Activated naive CD8-positive, alpha-beta T cell (primary cell): ENCODE data around the gene ZNF563.

Experiments
- H3K27ac Mint-ChIP-seq: one replicate; pipeline ENCODE4 v1.8.0; 2021; ENCODE audit warnings: mixed read lengths
- H3K27me3 Mint-ChIP-seq: one replicate; pipeline ENCODE4 v1.8.0; 2021; ENCODE audit warnings: mixed read lengths
- H3K36me3 Mint-ChIP-seq: one replicate; pipeline ENCODE4 v1.8.0; 2021; ENCODE audit warnings: mixed read lengths
- H3K4me1 Mint-ChIP-seq: one replicate; pipeline ENCODE4 v1.8.0; 2021; ENCODE audit warnings: low read depth, mixed read lengths
- H3K4me3 Mint-ChIP-seq: one replicate; pipeline ENCODE4 v1.8.0; 2021; ENCODE audit warnings: mild to moderate bottlenecking, mixed read lengths
- H3K9me3 Mint-ChIP-seq: one replicate; pipeline ENCODE4 v1.8.0; 2021; ENCODE audit warnings: low read depth, mixed read lengths

The ZNF563 gene

GRCh38 chr19:12272386-12272785 lies 61.0 kb downstream of the ZNF563 start:
- H3K27me3 Mint-ChIP-seq, result no peaks in the 10 kb centered on the region
- no peak overlapping the region for H3K27ac Mint-ChIP-seq
- H3K4me1 Mint-ChIP-seq, result peaks cover 8% of the 10 kb centered on the region
- H3K36me3 Mint-ChIP-seq, result peaks cover 66% of the 10 kb centered on the region
- no peak overlapping the region for H3K4me3 Mint-ChIP-seq
- H3K9me3 Mint-ChIP-seq, result peaks cover 23% of the 10 kb centered on the region

GRCh38 chr19:12270854-12271253 lies 62.6 kb downstream of the ZNF563 start:
- peaks cover 51% of the 10 kb centered on the region for H3K36me3 Mint-ChIP-seq
- H3K4me3 Mint-ChIP-seq, result no peak overlapping the region
- H3K4me1 Mint-ChIP-seq, result no peaks in the 10 kb centered on the region
- no peaks in the 10 kb centered on the region for H3K27me3 Mint-ChIP-seq
- no peak overlapping the region for H3K27ac Mint-ChIP-seq
- peaks cover 14% of the 10 kb centered on the region for H3K9me3 Mint-ChIP-seq
